NK-92 (cell line): Measurements from ENCODE around the gene ZNF579.

ENCODE experiments used
- DNase-seq: peaks from one replicate; lab custom pipeline; 2025; ENCODE audit not compliant: unreplicated experiment; lab: John Stamatoyannopoulos, UW

ZNF579 gene

DNA sequence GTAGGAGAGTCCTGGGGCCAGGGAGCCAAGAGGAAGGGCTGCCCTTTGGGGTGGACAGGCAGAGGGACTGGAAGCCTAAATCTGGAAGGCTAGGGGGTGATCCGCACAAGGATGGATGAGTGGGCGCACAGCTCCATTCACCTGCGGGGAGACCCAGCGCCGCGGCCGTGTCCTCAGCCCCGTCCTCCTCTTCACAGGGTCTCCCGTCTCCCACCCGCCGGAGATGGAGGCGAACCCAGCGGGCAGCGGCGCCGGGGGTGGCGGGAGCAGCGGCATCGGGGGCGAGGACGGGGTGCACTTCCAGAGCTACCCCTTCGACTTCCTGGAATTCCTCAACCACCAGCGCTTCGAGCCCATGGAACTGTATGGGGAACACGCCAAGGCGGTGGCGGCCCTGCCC, 32.7 kb upstream of the ZNF579 start:
- DNase-seq, result no peak

GRCh38 chr19:55611983-55612645, 31.5 kb upstream of the ZNF579 start:
- no peak for DNase-seq

DNA sequence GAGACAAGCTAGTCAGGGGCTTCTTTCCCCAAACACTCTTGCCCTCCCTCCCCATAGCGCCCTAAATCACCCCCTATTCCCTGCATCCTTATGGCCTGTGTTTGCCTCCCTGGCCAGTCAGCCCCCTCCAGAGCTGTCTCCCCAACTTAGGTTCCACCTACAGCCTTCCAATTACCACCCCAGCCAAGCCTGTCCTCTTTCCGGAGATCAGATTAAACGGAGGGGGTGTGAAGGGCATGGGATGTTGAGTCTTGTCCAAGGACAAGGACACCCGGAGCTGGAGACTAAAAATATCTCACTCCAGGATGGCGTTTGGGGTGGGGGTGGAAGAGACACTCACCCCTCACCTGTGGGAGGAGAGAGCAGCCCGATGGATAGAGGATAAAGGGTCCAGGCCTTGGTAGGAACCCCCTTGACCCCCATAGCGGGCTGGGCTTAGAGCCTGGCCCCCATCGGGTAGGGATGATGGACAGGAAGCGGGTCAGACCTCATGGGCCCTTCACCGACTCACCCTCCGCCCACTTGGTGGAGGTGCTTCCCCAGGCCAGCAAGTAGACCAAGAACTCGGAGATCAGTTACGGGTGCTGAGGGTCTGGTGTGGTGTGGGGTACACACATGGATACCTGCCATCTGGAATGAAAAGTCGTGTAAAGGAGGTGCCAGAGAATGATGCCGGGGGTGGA, 30.8 kb upstream of the ZNF579 start:
- DNase-seq, result no peak

- DNase-seq, result no peak
These were observed 28.7 kb upstream of the ZNF579 start for GRCh38 chr19:55609326-55609725.

DNA sequence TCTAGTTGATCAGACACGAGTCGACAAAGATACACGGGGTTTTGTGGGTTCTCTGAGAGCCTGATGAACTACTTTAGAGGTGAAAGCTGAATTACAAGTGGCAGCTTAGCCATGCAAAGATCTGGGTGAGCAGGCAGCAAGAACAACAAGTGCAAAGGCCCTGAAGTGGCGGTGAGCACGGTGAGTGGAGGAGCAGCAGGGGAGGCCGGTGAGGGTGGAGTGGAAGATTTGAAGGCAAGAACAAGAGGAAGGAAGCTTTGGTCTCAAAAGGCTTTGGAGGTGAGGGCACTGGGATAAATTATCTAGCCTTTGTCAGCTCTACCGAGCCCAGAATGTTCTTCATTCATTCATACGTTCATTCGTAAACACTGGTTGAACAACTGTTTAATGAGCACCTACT, 26.2 kb upstream of the ZNF579 start:
- no peak for DNase-seq

DNA sequence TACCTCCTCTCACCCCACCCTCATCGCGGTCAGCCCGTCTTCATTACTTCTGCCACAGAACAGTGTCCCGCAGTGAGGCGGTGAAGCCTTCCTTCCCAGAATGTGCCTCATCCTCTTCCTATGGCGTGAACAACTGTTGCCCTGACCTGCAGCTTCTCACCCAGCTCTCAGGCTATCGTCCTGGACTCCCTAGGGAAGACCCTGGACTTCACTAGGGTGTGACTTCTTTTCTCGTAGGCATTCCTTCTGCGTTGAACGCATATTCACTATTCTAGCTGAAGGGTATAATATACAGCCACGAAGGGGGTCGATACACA, 25.8 kb upstream of the ZNF579 start:
- no peak for DNase-seq

GRCh38 chr19:55605637-55606470, 25.2 kb upstream of the ZNF579 start, which contains the start of gene ZNF865:
Gene ZNF865, plus strand, starts transcription at chr19:55605647. Its CDS starts 7,972 bp downstream, at chr19:55613619.
- DNase-seq, result no peak

GRCh38 chr19:55605207-55605636, 24.6 kb upstream of the ZNF579 start:
- DNase-seq, result peak; percentile 85

DNA sequence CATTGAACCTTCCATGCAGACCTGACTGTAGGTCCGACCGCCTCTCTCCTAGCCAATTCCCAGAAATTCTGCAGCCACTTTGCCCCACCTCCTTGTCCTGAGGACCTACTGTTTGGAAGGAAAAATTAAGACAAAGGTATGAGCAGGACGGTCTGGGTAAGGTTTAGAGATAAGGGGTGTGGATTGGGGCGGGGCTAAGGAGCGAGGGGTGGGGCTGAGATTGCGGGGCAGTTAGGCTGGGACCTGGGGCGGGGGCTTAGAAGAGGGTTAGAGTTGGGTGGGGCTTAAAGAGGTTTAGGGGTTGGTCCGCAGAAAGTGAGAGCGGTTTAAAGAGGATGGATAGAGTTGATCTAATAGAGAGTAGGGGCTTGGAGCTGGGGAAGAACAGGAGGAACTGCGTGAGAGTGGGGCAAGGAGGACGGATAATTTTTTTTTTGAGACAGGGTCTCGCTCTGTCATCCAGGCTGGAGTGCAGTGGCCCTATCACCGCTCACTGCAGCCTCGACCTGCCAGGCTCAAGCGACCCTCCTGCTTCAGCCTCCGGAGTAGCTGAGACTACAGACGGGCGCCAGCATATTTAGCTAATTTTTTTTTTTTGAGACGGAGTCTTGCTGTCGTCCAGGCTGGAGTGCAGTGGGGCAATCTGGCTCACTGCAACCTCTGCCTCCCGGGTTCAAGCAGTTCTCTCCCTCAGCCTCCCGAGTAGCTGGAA, 23.1 kb upstream of the ZNF579 start:
- DNase-seq, result no peak

DNA sequence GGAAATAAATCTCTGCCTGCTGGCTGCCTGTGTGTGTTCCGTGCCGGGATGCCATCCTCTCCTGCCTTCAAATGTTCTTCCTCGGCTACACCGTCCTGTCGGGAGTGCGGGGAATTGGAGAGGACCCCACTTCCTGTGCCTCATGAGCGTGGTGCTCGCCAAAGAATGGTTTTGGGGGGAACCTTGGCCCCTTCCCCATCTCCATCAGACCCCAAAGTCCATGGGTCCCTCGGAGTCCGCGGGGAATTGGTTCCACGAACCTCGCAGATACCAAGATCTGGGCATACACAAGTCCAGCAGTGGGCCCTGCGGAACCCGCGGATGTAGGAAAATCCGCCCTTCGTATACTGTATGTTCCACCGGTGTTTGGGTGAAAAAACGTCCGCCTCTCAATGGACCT, 22.5 kb upstream of the ZNF579 start:
- DNase-seq, result no peak

GRCh38 chr19:55602104-55603001, 21.7 kb upstream of the ZNF579 start:
- no peak for DNase-seq

DNA sequence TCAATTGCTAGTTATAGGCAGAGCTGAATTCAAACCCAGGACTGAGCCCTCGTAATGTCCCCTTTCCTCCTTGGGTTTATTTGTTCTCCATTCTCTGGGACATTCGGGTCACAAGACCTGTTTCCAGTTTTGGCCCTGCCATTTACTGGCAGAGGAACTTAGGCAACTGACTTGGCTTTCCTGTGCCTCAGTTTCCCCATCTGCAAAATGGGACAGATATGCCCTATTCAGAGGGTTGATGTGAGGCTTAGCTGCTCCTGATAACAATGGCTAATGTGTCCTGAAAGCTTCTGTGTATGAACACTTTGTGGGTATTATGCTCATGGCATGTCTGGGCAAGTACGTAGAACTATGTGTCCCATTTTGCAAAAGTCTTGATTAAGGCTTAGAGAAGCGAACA, 20.4 kb upstream of the ZNF579 start:
- DNase-seq, result no peak

- DNase-seq, result no peak
These were observed 20.0 kb upstream of the ZNF579 start for GRCh38 chr19:55600662-55601028.

DNA sequence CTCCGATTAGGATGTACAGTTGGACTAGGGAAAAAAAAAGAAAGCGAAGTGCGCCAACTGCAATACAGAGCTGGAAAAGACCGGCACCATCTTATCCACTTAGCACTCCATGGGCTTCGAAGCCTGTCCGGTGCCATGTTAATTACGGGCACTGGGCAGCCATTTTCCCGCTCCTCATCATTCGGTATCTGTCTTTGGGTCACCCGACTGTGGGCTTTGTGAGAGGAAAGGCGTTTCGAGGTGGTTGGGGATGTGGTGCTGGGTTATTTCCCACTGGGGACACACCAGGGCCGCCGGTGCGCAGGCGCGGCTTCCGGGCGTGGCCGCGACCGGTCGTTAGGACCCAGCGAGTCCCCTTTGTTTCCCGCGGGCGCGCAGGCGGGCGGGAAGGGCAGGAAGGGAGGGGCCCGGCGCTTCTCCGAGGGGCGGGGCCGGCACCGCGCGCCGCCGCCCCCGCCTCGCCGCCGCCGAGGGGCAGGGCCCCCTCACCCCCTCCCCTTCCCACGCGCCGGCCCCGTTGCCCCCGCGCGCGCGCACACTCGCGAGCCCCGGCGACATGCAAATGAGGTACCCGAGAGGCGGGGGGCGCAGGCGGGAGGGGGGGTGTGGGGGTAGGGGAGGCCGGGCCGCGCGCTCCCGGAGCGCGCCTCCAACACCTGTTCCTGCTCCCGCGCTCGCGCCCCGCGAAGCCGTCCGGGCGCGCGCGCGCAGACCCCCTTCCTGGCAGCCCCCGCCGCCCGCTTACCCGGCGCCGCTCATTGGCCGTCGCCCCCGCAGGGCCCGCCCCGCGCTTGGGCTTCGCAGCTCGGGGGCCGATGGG, 19.4 kb upstream of the ZNF579 start, which contains the start of gene ZNF524:
ZNF524 (plus strand) TSS at position 447 of the 820 bp plus-strand sequence. CDS start 1,825 bp downstream, outside the sequence.
- peak; percentile 42 for DNase-seq

DNA sequence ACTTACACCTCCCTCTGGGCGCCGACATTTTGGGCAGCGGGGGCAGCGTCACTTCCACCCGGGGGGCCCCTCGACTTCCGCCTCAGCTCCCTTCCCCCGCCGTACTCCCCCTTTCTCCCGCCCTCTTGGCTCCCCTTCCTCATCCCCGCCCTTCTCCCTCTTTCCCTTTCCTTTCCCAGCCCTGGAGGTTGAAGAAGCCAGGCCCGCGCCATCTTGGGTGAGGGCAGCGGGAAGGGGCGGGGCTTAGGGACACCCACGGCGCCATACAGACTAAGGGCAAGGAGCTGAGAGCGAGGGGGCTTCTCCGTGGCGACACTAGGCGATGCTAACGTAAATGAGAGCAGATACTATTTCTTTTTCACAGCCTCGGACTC, 18.8 kb upstream of the ZNF579 start, which contains the start of gene FIZ1:
FIZ1 (minus strand) TSS at position 50 of the 374 bp plus-strand sequence. CDS start 1,652 bp downstream, outside the sequence.
- DNase-seq, result peak; percentile 82

DNA sequence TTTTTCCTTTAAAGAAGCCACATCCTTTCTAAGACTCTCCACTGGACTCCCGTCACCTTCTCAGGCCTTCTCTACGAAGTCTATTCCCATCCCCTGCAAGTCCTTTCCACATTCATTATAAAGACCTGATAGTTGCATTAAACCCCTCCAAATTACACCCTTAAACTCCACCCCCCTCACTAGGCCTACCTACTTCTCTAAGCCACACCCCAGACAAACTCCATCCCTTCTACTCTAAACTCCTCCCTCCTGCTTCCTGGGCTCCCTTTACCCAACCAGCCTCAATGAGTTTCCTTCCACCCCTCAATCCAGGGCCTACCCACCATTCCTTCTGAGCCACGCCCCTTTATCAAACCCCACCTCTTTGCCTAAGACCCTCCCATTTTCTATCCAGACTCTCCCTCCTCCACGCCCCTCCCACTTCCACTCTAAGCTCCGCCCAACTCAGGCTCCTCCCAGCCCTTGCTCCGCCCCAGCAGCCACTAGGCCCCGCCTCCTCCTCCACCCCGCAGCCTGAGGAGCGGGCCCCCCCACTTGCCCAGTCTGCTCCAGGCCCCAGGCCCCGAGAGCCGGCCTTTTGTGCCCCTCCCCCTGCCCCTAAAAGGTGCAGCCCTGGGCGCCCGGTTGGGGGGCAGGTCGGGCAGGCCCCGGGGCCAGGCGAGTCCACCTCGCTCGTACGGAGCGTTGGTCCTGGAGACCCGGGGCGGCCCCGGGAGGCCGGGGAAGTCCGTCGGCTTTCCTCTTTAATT, 18.2 kb upstream of the ZNF579 start:
- peak; percentile 58 for DNase-seq

GRCh38 chr19:55598034-55598433, 17.4 kb upstream of the ZNF579 start:
- DNase-seq, result no peak

GRCh38 chr19:55597501-55597921, 16.9 kb upstream of the ZNF579 start:
- DNase-seq, result no peak

DNA sequence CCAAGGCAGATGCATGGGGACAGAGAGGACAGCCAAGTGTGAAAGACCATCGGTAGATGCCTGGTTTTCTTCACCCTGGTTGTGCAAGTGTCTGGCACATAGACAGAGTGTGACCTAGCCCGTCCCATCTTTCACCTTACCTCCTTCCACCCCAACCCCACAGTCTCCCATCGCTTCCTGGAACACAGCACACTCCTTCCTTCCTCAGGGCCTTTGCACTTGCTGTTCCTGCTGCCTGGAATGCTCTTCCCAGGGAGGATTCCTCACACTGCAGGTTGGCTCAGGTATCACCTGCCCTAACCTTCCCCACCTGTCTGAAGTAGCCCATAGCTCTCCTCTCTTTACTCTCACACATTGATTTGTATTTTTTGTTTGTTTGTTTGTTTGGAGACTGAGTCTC, 15.7 kb upstream of the ZNF579 start:
- no peak for DNase-seq
